Prostate gland (tissue), 2 donors: ENCODE data around the gene CFAP97D2.

Experiments
- CTCF ChIP-seq, 4 experiments: fragments of 200-600 bp in 2 of 4; fragments of 450-650 bp in 2 of 4; sonication (generic) in 2 of 4; IDR thresholded peaks; 1 replicate in 3 of 4; 2 replicates in 1 of 4; pipeline ENCODE4 v1.5.1; 2016 to 2019; ENCODE audit warnings: antibody characterized with exemption in 4 of 4, mild to moderate bottlenecking in 2 of 4, moderate library complexity in 2 of 4
- POLR2AphosphoS5 ChIP-seq: sonication (generic); formaldehyde crosslinking; IDR thresholded peaks from one replicate; pipeline ENCODE4 v1.6.1; 2017; ENCODE audit warnings: antibody characterized with exemption

- TF ChIP-seq CTCF (IDR thresholded peaks at IDR 0.05): no peak
- no peak for TF ChIP-seq POLR2AphosphoS5
Observed at GRCh38 chr13:114129649-114130062, 49.4 kb upstream of the CFAP97D2 start.
